Transverse colon (tissue), 4 donors: ENCODE results near the gene ZNF516. TPM values are rescaled to one million over a fixed set of nuclear protein-coding genes. Genes with fewer than 3 reads are reported as not detected.

ENCODE experiments used
- DNase-seq: peaks from one replicate; pipeline ENCODE4 v3.0.0-alpha.2; 2019
- H3K27ac ChIP-seq, 4 donors: fragments of 200-600 bp; sonication (generic); 2 replicates each; pipeline ENCODE4 v1.5.1; 2016 to 2018; ENCODE audit warnings: inconsistent platforms in 4 of 4
- H3K27me3 ChIP-seq: fragments of 200-600 bp; sonication (generic); 2 replicates; pipeline ENCODE4 v1.5.1; 2017; ENCODE audit warnings: inconsistent platforms
- H3K36me3 ChIP-seq, 4 donors: fragments of 200-600 bp; sonication (generic); 2 replicates each; pipeline ENCODE4 v1.5.1; 2017 to 2019; ENCODE audit warnings: inconsistent platforms in 4 of 4
- H3K4me1 ChIP-seq, 4 donors: fragments of 200-600 bp; sonication (generic); 2 replicates each; pipeline ENCODE4 v1.5.1; 2017 to 2020; ENCODE audit warnings: inconsistent platforms in 4 of 4
- H3K4me3 ChIP-seq, 4 donors: fragments of 200-600 bp; sonication (generic); 1 replicate in 1 of 4; 2 replicates in 3 of 4; pipeline versions ENCODE4 v1.5.1 to v1.6.1; 2017 to 2019; ENCODE audit warnings: inconsistent platforms in 4 of 4
- H3K9me3 ChIP-seq, 2 donors: fragments of 200-600 bp; sonication (generic); 2 replicates each; pipeline ENCODE4 v1.5.1; 2017 to 2019; ENCODE audit warnings: inconsistent platforms in 2 of 2
- CTCF ChIP-seq, 5 experiments: fragments of 200-600 bp in 3 of 5; fragments of 450-650 bp in 2 of 5; sonication (generic) in 3 of 5; IDR thresholded peaks; 1 replicate in 2 of 5; 2 replicates in 3 of 5; pipeline ENCODE4 v1.5.1; 2016 to 2017; ENCODE audit warnings: antibody characterized with exemption in 5 of 5, inconsistent platforms in 3 of 5, mild to moderate bottlenecking in 2 of 5, moderate library complexity in 1 of 5
- EP300 ChIP-seq: sonication (generic); formaldehyde crosslinking; IDR thresholded peaks from one replicate; pipeline ENCODE4 v1.6.1; 2017; ENCODE audit warnings: antibody characterized with exemption, low read depth
- POLR2A ChIP-seq: fragments of 450-650 bp; IDR thresholded peaks from one replicate; pipeline ENCODE4 v1.6.1; 2016; ENCODE audit warnings: antibody characterized with exemption, mild to moderate bottlenecking, moderate library complexity
- POLR2AphosphoS5 ChIP-seq, 3 donors: sonication (generic); formaldehyde crosslinking; IDR thresholded peaks; one replicate each; pipeline ENCODE4 v1.6.1; 2016; ENCODE audit warnings: antibody characterized with exemption in 3 of 3
- WGBS, 2 donors: methylation state at CpG; one replicate each; pipeline ENCODE4 v1.1.5; 2018; ENCODE audit warnings: low coverage in 1 of 2; 5-methylcytosine and 5-hydroxymethylcytosine counted together
- in situ Hi-C, 4 donors: fragments of 200-750 bp; cut with MboI; loops; one replicate each; pipeline versions ENCODE4 v1.15.0 to v1.15.1; 2017; ENCODE audit warnings: low sequenced_read_pairs in 3 of 4, low pct_ligation_motif_present in 1 of 4, low pct_unique_long_range_greater_than_20kb in 1 of 4
- intact Hi-C: fragments of 100-400 bp; cut with DNase I; formaldehyde crosslinking; loops from one replicate; pipeline ENCODE4 v1.15.1; 2023; ENCODE audit warnings: low total_unique reads
- total RNA-seq, 4 donors: library from RNA; depleted of rRNA; stranded (reverse); fragments of >200 nt; gene quantifications; one replicate each; pipeline ENCODE4 v1.1.0, GENCODE V29; 2016

Gene ZNF516
- total RNA-seq, 4 donors from 2014 or later = 19.4 to 37.8 (median 26.7) TPM

GRCh38 chr18:76489081-76489480, 6.0 kb downstream of the ZNF516 start:
- 52 to 58% methylated on average over 4 of the region's 4 CpGs for WGBS, 2 donors
- no peak for DNase-seq
- H3K27ac ChIP-seq = peak overlapping the region in 3 of 4 donors; percentile 21 to 93 (median 89)
- intact Hi-C loops = no loop called here
- TF ChIP-seq POLR2A (no peak), CTCF (IDR thresholded peaks at IDR 0.05) (no peak), EP300 (no peak), POLR2AphosphoS5 (IDR thresholded peaks at IDR 0.05) (no peak)
- no peaks in the 10 kb centered on the region for H3K9me3 ChIP-seq
- H3K4me1 ChIP-seq = peaks cover 0 to 58% (median 18%) of the 10 kb centered on the region in 4 donors
- no peaks in the 10 kb centered on the region for H3K36me3 ChIP-seq
- H3K27me3 ChIP-seq = no peaks in the 10 kb centered on the region
- in situ Hi-C loops = no loop called here
- H3K4me3 ChIP-seq = no peak overlapping the region

GRCh38 chr18:76488190-76488589, 6.9 kb downstream of the ZNF516 start:
- Histone ChIP-seq H3K4me3 (no peak overlapping the region), H3K9me3 (no peaks in the 10 kb centered on the region), H3K27me3 (no peaks in the 10 kb centered on the region), H3K4me1 (peaks cover 0 to 58% (median 18%) of the 10 kb centered on the region in 4 donors), H3K36me3 (no peaks in the 10 kb centered on the region), H3K27ac (peak overlapping the region in 3 of 4 donors; percentile 20 to 36 (median 21))
- intact Hi-C loops = no loop called here
- TF ChIP-seq POLR2A (no peak), POLR2AphosphoS5 (IDR thresholded peaks at IDR 0.05) (no peak), EP300 (no peak), CTCF (IDR thresholded peaks at IDR 0.05) (no peak)
- in situ Hi-C loops = no loop called here
- DNase-seq = no peak
- 39 to 55% methylated on average over 6 to 9 of the region's 9 CpGs for WGBS, 2 donors

- in situ Hi-C loops (no loop called here), intact Hi-C loops (no loop called here)
- Histone ChIP-seq H3K36me3 (no peaks in the 10 kb centered on the region), H3K27ac (peak overlapping the region in 3 of 4 donors; percentile 20 to 36 (median 21)), H3K27me3 (no peaks in the 10 kb centered on the region), H3K9me3 (no peaks in the 10 kb centered on the region), H3K4me1 (peaks cover 0 to 58% (median 18%) of the 10 kb centered on the region in 4 donors), H3K4me3 (no peak overlapping the region)
- 73 to 86% methylated on average over 4 to 8 of the region's 8 CpGs for WGBS, 2 donors
- no peak for DNase-seq
- TF ChIP-seq CTCF (IDR thresholded peaks at IDR 0.05) = no peak
- TF ChIP-seq POLR2AphosphoS5 (IDR thresholded peaks at IDR 0.05) = no peak
- no peak for TF ChIP-seq POLR2A
- no peak for TF ChIP-seq EP300
These were observed 7.3 kb downstream of the ZNF516 start for GRCh38 chr18:76487782-76488181.

DNA sequence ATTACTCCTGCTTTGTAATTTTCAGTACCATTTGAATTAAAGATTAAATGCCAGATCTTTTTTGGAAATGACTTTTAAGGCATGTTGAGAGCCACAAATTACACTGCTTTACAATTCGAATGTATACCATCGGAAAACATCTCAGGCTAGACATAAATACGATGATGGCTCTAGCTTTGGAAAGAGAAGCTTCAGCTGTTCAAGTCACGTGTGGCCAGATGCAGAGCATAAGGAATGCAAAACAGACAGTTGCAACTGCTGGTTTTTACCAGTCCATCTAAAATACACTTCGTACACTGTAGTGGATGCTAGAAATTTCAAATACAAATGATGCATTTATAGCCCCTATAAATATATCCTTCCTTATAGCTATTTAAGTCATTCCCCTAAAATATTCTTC, 8.0 kb downstream of the ZNF516 start:
- Histone ChIP-seq H3K27ac (no peak overlapping the region), H3K9me3 (no peaks in the 10 kb centered on the region), H3K4me3 (no peak overlapping the region), H3K27me3 (no peaks in the 10 kb centered on the region), H3K4me1 (peaks cover 0 to 58% (median 16%) of the 10 kb centered on the region in 4 donors), H3K36me3 (no peaks in the 10 kb centered on the region)
- WGBS, 2 donors = 48 to 70% methylated on average over 5 of the region's 5 CpGs
- no peak for DNase-seq
- in situ Hi-C loops = no loop called here
- intact Hi-C loops = no loop called here
- TF ChIP-seq POLR2AphosphoS5 (IDR thresholded peaks at IDR 0.05) = no peak
- TF ChIP-seq CTCF (IDR thresholded peaks at IDR 0.05) = no peak
- no peak for TF ChIP-seq EP300
